ENCODE results near the gene SYNE3. TPM values are rescaled to one million over a fixed set of nuclear protein-coding genes. Genes with fewer than 3 reads are reported as not detected.
"Not testable (repeated sequence)": the region's sequence is repeated elsewhere in the genome, so short reads cannot be mapped to it uniquely, and the experiment has no call there.

The SYNE3 gene
- total RNA-seq, 2 experiments from 2014 or later: 65.8 to 81.6 TPM

DNA sequence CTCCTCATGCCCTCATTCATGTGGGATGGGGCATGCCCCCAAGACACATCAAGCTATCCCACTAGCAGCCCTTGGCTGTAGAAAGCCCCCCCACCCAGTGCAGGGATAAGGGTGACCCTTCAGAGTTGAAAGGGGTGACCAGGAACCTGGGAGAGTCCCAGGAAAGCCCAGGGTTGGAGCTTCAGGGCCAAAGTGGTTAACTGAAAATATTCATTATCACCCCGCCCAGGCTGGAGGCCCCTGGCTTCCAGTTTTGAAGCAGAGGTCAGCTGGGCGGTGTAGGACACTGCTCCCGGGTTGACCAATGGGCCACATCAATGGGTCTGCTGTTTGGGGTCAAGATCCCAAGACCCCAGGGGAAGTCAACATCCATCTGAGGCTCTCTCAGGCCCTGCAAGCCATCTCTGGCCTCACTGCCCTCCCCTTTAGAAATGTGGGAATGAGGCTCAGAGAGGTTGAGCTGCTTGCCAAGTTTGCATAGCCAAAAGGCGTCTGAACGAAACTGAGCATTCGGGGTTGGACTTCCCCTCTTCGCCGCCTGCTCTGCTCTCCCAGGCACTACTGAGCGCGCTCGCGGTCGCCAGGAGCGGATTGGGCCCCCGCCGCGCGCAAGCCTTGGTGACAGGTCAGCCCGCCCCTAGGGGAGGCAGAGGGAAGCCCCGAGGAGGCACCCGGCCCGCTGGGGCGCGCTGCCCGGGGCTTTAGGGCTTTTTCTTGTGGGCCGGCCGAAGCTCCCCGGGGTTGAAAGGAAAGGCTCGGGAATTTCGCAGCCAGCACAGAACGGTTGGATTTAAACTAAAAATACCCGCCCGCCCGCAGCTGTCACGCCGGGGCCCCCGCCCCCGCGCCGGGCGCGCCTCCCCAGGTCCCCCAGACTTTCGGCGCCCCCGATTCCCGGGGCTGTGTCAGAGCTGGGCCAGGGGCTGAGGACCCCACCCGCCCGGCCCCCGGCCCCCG is 576 bp downstream of the SYNE3 start:
- no peaks in the 10 kb centered on the region for H3K27me3 Mint-ChIP-seq
- peaks cover 14% of the 10 kb centered on the region for H3K36me3 Mint-ChIP-seq
- peak overlapping the region; percentile 96 for H3K4me3 Mint-ChIP-seq
- peak overlapping the region; percentile 84 for H3K27ac Mint-ChIP-seq
- H3K4me1 Mint-ChIP-seq: peaks cover 74% of the 10 kb centered on the region
- H3K9me3 Mint-ChIP-seq (ENCODE audit: low read depth): no peaks in the 10 kb centered on the region
- CTCF ChIA-PET: interaction anchor here (0.8 to 4.6 kb wide), 10 partner anchors 10 to 73 kb away, joined by 3 to 35 read pairs (median 5); partner anchors contain the start of gene GLRX5
- peak; percentile 83 for ATAC-seq
- DNase-seq: peak; percentile 90

DNA sequence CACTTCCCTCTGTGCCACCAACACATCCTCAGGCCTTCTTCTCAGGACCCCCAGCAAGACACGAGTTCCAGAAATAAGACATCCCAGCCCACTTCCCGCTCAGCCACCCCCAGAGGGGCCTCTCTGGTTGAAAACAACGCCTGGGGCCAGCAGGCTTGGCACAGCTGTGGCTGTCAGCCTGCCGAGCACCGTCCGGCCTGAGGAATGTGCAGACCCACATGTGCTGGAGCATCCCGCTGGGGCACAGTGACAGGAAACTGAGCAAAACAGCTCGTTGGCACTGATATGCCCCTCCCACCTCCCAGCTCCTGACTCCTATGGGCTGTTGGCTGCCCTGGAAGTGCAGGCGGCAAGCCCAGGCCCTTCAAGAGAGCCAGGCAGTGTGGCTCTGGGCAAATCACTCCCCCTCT is 1.4 kb downstream of the SYNE3 start:
- CTCF ChIA-PET: interaction anchor here (0.8 to 4.6 kb wide), 9 partner anchors 8 to 72 kb away, joined by 3 to 35 read pairs (median 6); partner anchors contain the start of gene GLRX5
- Mint-ChIP-seq H3K36me3 (peaks cover 16% of the 10 kb centered on the region), H3K4me1 (peaks cover 70% of the 10 kb centered on the region), H3K27ac (peak overlapping the region; percentile 84), H3K4me3 (peak overlapping the region; percentile 96), H3K27me3 (no peaks in the 10 kb centered on the region), H3K9me3 (ENCODE audit: low read depth) (no peaks in the 10 kb centered on the region)
- ATAC-seq (no peak), DNase-seq (no peak)

DNA sequence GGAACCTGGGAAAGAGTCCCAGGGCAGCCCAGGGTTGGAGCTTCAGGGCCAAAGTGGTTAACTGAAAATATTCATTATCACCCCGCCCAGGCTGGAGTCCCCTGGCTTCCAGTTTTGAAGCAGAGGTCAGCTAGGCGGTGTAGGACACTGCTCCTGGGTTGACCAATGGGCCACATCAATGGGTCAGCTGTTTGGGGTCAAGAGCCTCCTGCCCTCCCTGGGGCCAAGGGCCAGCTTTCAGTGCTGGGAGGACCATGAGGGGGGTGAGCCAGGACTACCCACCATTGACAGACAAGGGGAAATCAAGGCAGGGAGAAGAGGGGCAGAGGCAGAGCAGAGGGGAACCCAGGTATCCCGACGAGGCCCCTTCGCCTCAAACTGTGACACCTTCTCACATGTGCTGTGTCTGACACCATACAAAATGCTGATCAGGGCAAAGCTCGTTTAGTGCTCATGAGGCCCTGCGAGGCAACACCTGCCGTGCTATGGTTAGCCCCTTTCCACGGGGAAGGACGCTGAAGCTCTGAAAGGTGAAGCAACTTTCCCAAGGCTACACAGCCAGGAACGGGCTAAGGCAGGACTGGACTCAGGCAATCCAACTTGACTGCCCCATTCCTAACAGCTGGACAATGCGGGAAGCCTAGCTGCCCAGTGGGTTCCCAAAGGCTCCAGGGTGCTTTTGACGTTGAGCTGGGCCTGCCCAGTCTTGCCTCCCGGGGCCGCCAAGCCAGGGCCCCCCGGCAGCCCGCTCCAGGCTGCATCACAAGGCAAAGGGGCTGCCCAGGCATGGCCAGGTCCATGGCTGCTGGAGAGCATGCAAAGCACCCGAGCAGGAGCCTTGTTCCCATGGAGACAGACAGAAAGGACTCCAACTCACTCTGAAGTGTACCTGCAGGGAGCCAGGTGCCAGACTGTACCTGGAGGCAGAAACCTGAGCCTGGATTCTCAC is 2.0 kb downstream of the SYNE3 start:
- peaks cover 18% of the 10 kb centered on the region for H3K36me3 Mint-ChIP-seq
- no peaks in the 10 kb centered on the region for H3K9me3 Mint-ChIP-seq (ENCODE audit: low read depth)
- H3K4me3 Mint-ChIP-seq: peak overlapping the region; percentile 96

DNA sequence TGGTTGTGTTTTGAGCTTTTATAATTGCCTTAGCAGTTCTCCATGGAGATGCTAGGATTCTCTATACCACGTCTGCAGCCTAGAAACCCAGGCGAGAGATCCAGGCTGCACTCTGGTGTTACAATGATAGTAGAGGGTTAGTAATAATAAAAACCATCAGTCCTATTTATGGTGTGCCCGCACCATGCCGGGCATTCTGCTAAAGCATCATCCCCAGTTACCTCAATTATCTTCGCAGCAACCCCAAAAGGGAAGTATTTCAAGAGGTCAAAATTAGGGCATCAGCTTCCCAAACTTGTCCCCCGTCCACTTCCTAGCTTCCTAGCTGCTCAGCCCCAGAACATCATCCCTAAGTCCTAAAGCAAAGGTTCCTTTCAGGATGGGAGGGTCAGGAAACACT is 3.2 kb downstream of the SYNE3 start:
- Mint-ChIP-seq H3K9me3 (ENCODE audit: low read depth) (no peaks in the 10 kb centered on the region), H3K4me1 (peaks cover 65% of the 10 kb centered on the region), H3K27me3 (no peaks in the 10 kb centered on the region), H3K4me3 (peak overlapping the region; percentile 7), H3K36me3 (peaks cover 18% of the 10 kb centered on the region), H3K27ac (peak overlapping the region; percentile 20)
- CTCF ChIA-PET: interaction anchor here (1.0 to 4.6 kb wide), 2 partner anchors 9 to 13 kb away, joined by 4 to 35 read pairs; no protein-coding TSS in a partner anchor
- DNase-seq: no peak
- ATAC-seq: no peak

More for the DNA sequence above, 2.0 kb downstream of the SYNE3 start:
- Mint-ChIP-seq H3K4me1 (peaks cover 68% of the 10 kb centered on the region), H3K27me3 (no peaks in the 10 kb centered on the region), H3K27ac (peak overlapping the region; percentile 84)
- no peak for DNase-seq
- ATAC-seq: no peak
- CTCF ChIA-PET: interaction anchor here (1.0 to 4.6 kb wide), 7 partner anchors 9 to 72 kb away, joined by 4 to 35 read pairs (median 6); partner anchors contain the start of gene GLRX5

DNA sequence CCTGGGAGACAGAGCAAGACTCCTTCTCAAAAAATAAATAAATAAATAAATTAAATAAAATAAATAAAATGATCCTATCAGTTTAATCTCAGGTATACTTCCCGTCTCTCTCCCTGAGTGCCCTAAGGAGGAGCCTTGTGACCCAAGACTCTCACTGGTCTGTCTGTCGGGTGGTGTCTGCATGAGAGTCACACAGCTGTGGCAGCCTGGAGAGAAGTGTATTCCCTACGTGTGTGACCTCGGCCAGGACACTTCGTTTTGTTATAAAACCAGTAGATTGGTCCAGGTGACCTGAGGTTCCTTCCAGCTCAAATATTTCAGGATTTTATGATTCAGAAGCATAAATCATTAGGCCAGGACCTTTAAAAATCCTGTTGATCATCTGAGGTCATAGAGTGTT is 4.8 kb downstream of the SYNE3 start:
- Mint-ChIP-seq H3K27me3 (no peaks in the 10 kb centered on the region), H3K36me3 (peaks cover 24% of the 10 kb centered on the region), H3K4me3 (no peak overlapping the region), H3K27ac (no peak overlapping the region), H3K4me1 (peaks cover 66% of the 10 kb centered on the region), H3K9me3 (ENCODE audit: low read depth) (no peaks in the 10 kb centered on the region)
- CTCF ChIA-PET: interaction anchor here (1.3 kb wide), 1 partner anchor 18 kb away, joined by 3 read pairs; no protein-coding TSS in a partner anchor
- DNase-seq (no peak), ATAC-seq (no peak)

DNA sequence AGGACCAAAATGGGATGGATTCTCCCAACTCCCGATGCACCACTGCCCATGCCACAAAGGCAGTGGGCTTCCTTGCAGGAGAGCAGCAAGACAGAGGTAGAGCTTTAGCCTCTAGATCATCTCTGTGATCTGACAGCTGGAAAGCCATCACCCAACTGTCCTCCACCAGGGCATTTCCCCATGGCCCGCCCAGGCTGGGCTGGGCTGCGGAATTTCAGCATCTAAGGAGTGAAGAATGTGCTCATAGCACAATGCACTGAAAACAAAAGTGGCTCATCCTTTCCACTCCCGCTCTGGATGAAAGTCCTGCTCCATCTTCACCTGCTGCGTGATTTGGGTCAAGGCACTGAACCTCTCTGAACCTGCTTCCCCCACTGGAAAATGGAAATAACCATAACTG is 5.6 kb downstream of the SYNE3 start:
- peaks cover 73% of the 10 kb centered on the region for H3K4me1 Mint-ChIP-seq
- no peak overlapping the region for H3K27ac Mint-ChIP-seq
- peaks cover 30% of the 10 kb centered on the region for H3K36me3 Mint-ChIP-seq
- H3K9me3 Mint-ChIP-seq (ENCODE audit: low read depth): no peaks in the 10 kb centered on the region
- no peak overlapping the region for H3K4me3 Mint-ChIP-seq
- ATAC-seq (no peak), DNase-seq (no peak)
- CTCF ChIA-PET: interaction anchor here (0.9 kb wide), 1 partner anchor 17 kb away, joined by 3 read pairs; no protein-coding TSS in a partner anchor
- no peaks in the 10 kb centered on the region for H3K27me3 Mint-ChIP-seq

DNA sequence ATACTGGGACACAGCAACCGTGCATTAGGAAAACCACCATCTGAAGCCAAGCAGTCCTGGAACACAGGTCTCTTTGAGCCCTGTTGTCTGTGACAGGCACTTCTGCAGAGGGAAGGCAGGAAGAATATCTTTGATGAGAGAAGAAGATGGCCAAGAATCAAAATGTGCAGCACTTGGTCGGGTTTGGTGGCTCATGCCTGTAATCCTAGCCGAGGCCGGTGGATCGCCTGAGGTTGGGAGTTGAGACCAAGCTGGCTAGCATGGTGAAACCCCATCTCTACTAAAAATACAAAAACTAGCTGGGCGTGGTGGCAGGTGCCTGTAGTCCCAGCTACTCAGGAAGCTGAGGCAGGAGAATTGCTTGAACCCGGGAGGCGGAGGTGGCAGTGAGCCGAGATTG is 6.1 kb downstream of the SYNE3 start:
- H3K4me3 Mint-ChIP-seq; H3K27me3 Mint-ChIP-seq; CTCF ChIA-PET; DNase-seq; H3K9me3 Mint-ChIP-seq (ENCODE audit: low read depth); ATAC-seq: not testable (repeated sequence)
- peaks cover 73% of the 10 kb centered on the region for H3K4me1 Mint-ChIP-seq
- H3K27ac Mint-ChIP-seq: peak overlapping the region; percentile 42
- peaks cover 31% of the 10 kb centered on the region for H3K36me3 Mint-ChIP-seq

DNA sequence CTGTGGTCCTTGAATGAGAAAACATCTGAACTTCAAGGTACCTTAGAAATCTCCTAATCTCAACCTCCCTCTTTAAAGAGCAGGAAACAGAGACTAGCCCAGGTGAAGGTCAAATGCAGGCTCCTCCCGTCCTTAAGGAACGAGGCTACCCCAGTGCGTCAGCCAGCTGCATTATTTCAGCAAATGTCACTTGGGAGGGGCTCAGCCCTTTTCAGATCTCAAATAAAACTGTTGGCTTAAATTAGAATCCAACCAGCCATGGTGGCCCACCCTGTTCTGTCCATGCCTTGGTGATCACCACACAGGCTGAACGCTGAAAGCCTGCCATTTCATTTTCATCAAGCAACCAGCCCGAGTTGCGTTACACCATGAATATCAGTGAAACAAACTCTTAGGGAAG is 7.0 kb downstream of the SYNE3 start:
- DNase-seq (no peak), ATAC-seq (no peak)
- Mint-ChIP-seq H3K4me3 (no peak overlapping the region), H3K27ac (no peak overlapping the region), H3K27me3 (no peaks in the 10 kb centered on the region), H3K36me3 (peaks cover 33% of the 10 kb centered on the region), H3K4me1 (peaks cover 76% of the 10 kb centered on the region), H3K9me3 (ENCODE audit: low read depth) (no peaks in the 10 kb centered on the region)
- CTCF ChIA-PET: interaction anchor here (0.8 to 2.4 kb wide), 4 partner anchors 9 to 68 kb away, joined by 3 to 6 read pairs (median 5); no protein-coding TSS in a partner anchor

DNA sequence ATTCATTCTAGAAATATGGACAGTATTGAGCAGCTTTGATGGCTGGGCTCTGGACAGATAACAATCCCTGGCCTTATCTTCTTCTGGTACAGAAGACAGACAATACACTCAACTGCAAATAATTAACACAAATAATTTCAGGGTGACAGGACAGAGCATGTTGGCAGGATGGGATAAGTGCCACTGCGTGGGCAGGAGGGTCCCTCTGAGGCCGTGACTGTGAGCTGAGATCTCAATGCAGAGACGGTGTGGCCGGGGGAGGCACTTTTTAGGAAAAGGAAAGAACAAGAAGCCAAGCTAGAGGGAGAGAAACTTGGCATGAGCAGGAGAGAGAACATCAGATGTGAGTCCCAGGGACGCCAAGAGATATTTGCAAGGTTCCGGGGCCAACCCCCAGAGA is 8.1 kb downstream of the SYNE3 start:
- ATAC-seq (no peak), DNase-seq (no peak)
- Mint-ChIP-seq H3K4me3 (no peak overlapping the region), H3K36me3 (peaks cover 40% of the 10 kb centered on the region), H3K9me3 (ENCODE audit: low read depth) (no peaks in the 10 kb centered on the region), H3K27ac (peak overlapping the region; percentile 77), H3K27me3 (no peaks in the 10 kb centered on the region), H3K4me1 (peaks cover 77% of the 10 kb centered on the region)
- CTCF ChIA-PET: interaction anchor here (0.8 to 2.4 kb wide), 6 partner anchors 10 to 66 kb away, joined by 3 to 6 read pairs (median 4); no protein-coding TSS in a partner anchor

DNA sequence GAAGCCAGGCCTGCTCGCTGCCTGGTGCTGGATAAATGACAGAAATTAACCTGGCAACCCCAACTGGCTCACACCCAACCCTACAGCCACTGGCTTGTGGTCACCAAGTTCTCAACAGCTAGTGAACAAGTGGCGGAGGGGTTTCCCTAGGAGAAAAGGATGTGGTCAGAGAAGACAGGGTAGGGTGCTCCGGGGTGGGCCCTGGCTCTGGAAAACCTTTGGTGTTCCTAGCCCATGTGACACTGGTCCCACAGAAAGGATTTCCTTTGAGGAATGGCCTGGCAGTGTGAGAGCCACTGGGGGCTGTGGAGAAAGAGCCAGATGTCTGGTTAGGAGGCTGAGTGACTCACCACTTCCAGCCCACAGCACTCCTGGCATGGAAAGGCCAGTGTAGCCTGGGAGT is 8.7 kb downstream of the SYNE3 start:
- DNase-seq (peak; percentile 80), ATAC-seq (peak; percentile 38)
- H3K27me3 Mint-ChIP-seq: no peaks in the 10 kb centered on the region
- H3K4me3 Mint-ChIP-seq: no peak overlapping the region
- peaks cover 76% of the 10 kb centered on the region for H3K4me1 Mint-ChIP-seq
- no peaks in the 10 kb centered on the region for H3K9me3 Mint-ChIP-seq (ENCODE audit: low read depth)
- H3K36me3 Mint-ChIP-seq: peaks cover 42% of the 10 kb centered on the region
- CTCF ChIA-PET: interaction anchor here (0.8 to 2.4 kb wide), 5 partner anchors 9 to 19 kb away, joined by 3 to 6 read pairs (median 4); no protein-coding TSS in a partner anchor
- peak overlapping the region; percentile 77 for H3K27ac Mint-ChIP-seq

DNA sequence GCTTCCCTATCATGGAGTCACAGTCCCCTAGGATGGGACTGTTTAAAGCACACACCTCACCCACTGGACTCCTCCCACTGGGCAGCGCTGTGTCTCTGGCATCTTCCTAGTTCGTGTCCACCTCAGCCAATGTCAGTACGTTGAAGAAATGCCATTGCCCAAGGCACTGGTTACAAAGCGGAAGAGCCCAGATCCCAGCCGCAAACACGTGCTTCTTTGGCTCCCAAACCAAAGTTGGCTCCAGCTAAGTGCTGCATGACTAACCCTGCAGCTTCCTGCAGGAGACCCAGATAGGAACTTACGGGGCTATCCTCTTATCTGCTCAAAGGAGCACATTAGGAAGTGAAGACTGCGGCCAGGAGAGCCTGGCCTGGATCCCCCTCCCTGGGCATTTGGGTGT is 9.3 kb downstream of the SYNE3 start:
- Mint-ChIP-seq H3K36me3 (peaks cover 46% of the 10 kb centered on the region), H3K4me3 (no peak overlapping the region), H3K27me3 (no peaks in the 10 kb centered on the region), H3K4me1 (peaks cover 80% of the 10 kb centered on the region), H3K9me3 (ENCODE audit: low read depth) (no peaks in the 10 kb centered on the region), H3K27ac (peak overlapping the region; percentile 49)
- DNase-seq: no peak
- no peak for ATAC-seq
- CTCF ChIA-PET: interaction anchor here (0.9 to 2.4 kb wide), 2 partner anchors 16 to 20 kb away, joined by 4 to 6 read pairs; no protein-coding TSS in a partner anchor

DNA sequence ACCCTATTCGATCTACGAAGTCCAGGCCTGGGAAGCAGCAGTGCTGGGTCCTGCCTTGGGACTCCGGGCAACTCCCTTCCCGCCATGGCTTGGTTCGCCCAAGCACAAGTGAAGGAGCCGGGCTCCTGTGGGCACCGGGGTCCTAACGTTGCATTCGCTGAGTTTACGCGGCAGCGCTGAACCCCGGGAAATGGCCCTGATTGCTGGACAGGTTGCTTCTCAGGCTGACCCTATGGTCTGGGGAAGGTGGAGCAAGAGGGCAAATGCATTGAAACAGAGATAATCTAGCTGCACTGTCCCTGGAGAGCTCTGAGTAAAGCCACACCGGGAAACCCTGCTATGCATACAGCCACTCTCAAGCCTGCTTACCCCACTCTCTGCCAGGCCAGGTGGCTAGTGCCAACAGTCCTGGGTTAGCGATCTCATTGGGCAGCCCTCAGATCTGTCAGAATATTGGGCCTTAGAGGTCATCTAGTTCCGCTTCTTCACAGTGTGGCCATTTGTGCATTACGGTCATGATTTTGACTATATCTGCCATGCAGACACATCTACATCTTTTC is 11.3 kb downstream of the SYNE3 start:
- peaks cover 50% of the 10 kb centered on the region for H3K36me3 Mint-ChIP-seq
- no peak overlapping the region for H3K4me3 Mint-ChIP-seq
- no peaks in the 10 kb centered on the region for H3K27me3 Mint-ChIP-seq
- ATAC-seq (no peak), DNase-seq (no peak)
- no peaks in the 10 kb centered on the region for H3K9me3 Mint-ChIP-seq (ENCODE audit: low read depth)
- peaks cover 85% of the 10 kb centered on the region for H3K4me1 Mint-ChIP-seq
- peak overlapping the region; percentile 74 for H3K27ac Mint-ChIP-seq
- CTCF ChIA-PET: interaction anchor here (1.1 to 2.0 kb wide), 10 partner anchors 8 to 63 kb away, joined by 3 to 12 read pairs (median 4); no protein-coding TSS in a partner anchor
